Epithelial cell of esophagus (primary cell): ENCODE data around the gene SYT12.

Experiments
- DNase-seq: peaks from one replicate; pipeline ENCODE4 v3.0.0; 2010; ENCODE audit warnings: low read depth
- H3K4me3 ChIP-seq: 2 replicates; pipeline ENCODE4 v1.5.1; 2011; ENCODE audit warnings: mild to moderate bottlenecking, low read length, control low read depth
- CTCF ChIP-seq: IDR thresholded peaks from 2 replicates; pipeline ENCODE4 v1.5.1; 2011; ENCODE audit warnings: low read depth, mild to moderate bottlenecking, low read length, control low read depth, inconsistent platforms; ENCODE audit not compliant: insufficient read depth; ENCODE audit errors: missing control alignments

SYT12 gene

GRCh38 chr11:67022341-67022933, 497 bp upstream of the SYT12 start:
- TF ChIP-seq CTCF: no peak
- peak; percentile 88 for DNase-seq
- H3K4me3 ChIP-seq: peak overlapping the region; percentile 44

DNA sequence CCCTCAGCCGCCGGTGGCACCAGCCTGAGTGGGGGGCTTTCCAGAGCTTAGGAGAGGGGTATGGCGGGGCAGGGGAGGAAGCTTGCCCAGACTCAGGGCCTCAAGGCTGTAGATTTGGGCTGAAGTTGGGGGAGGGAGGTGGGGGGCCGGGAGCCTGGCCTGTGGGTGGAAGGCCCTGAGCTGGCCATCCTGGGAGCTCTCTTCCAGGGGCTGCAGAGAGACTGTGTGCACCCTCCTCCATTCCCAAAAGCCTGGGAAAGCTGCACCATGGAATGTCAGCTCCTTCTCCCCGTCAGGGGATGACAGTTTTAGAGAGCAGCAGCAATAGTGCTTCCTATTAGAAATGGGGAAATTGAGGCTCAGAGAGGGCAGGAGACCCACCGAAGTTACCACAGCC, 1.0 kb downstream of the SYT12 start:
- TF ChIP-seq CTCF: no peak
- peak overlapping the region; percentile 35 for H3K4me3 ChIP-seq
- DNase-seq: no peak

GRCh38 chr11:67024410-67024809, 1.5 kb downstream of the SYT12 start:
- no peak for DNase-seq
- TF ChIP-seq CTCF: no peak
- H3K4me3 ChIP-seq: no peak overlapping the region

DNA sequence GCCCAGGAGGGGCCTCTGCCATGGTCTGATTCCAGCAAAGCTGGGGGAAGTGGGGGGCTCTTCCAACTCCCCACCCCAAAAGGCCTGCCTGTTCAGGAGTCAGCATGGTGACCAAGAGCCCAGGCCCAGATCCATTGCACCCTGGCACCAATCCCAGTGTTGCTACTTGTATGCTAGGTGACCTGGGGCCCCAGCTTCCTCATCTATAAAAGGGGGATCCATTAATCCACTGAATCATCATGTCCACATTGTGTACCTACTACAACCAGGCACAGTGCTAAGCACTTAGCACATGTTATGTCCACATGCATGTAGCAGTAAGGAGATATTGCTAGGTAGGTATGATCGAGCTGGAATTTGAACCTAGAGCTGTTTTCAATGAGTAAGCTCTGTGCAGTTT, 2.0 kb downstream of the SYT12 start:
- no peak for DNase-seq
- no peak overlapping the region for H3K4me3 ChIP-seq
- no peak for TF ChIP-seq CTCF

DNA sequence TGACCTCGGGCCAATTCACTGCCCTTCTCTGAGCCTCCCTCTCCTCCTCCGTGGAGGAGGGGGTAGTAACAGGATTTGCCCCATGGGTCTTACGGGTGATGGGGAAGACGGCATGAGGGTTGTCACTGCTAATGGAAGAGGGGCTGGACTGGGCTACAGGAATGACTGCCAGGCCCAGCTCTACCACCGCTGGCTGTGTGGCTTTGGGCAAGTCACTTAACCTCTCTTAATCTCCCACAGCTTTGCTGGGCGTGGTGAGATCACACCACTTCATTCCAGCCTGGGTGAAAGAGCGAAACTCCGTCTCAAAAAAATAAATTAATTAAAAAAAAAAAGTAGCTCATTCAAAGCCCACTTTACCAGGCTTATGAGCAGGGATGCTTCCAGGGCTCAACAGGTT, 2.8 kb downstream of the SYT12 start:
- no peak for DNase-seq
- H3K4me3 ChIP-seq: no peak overlapping the region
- no peak for TF ChIP-seq CTCF

- no peak overlapping the region for H3K4me3 ChIP-seq
- no peak for TF ChIP-seq CTCF
- DNase-seq: no peak
Measured at GRCh38 chr11:67026941-67027340, 4.0 kb downstream of the SYT12 start.

DNA sequence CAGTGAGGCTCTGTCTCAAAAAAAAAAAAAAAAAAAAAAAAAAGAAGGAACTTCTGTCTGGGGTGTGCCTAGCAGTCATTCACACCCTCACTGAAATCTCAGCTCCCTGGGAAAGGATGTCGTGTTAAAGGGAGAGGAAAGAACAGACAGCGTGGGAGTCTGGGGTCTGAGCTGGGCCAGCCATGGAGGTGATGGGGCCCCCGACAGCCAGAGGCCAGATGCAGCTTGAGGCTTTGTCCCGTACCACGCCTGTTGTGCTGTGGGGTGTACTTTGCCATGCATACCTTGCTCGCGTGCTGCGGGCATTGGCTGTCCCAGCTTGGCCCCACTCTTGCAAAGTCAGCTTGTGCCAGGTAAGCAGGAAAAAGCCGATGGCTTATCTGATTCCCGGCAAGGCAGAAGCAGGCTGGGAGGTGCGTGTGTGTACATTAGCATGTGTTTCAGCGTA, 4.6 kb downstream of the SYT12 start:
- peak; percentile 24 for DNase-seq
- H3K4me3 ChIP-seq: no peak overlapping the region
- no peak for TF ChIP-seq CTCF
